Stimulated activated CD4-positive, alpha-beta T cell treated with anti-CD3 and anti-CD28 coated beads, Interleukin-12 subunit alpha, Interleukin-12 subunit beta, amount 100 ng/mL, for 4 hours (primary cell): ENCODE results near the gene LRRC71.

Experiments used
- DNase-seq: peaks from one replicate; pipeline ENCODE4 v3.0.0-alpha.2; 2020

LRRC71 gene

DNA sequence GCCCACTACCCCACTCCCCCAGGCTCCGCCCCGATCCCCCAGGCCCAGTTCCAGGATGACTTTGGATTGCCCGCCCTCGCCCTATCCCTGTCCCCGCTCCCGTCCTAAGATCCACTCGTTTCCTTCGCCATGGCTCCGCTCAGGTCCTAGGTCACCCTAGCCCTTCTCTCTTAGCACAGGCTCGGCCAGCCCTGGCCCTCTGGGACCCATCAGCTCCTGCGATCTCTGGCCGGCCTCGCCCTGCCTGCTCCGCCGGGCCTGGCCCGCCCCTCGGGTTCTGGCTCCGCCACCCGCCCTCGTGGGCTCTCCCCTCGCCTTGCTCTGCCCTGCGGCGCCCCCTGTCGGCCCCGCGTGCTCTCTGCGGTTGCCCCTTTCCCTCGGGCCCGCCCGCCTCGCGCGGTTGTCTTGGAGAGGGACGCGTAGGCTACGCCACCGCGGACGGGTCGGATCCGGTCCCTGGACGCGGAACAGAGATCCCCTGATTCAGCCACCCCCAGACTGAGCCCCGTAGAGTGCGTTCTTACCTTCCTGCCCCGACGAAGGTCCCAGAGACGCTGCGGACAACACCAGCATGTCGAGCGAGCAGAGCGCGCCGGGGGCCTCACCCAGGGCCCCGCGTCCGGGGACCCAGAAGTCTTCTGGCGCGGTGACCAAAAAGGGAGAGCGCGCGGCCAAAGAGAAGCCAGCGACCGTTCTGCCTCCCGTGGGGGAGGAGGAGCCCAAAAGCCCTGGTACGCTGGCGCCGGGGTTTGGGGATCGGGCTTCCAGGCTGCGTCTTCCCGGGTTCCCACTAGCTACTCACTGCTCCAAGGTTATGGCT is at the start of gene LRRC71:
LRRC71 (plus strand) TSS at position 400 of the 820 bp plus-strand sequence; CDS start at position 572, 172 bp downstream.
- DNase-seq: peak; percentile 68

DNA sequence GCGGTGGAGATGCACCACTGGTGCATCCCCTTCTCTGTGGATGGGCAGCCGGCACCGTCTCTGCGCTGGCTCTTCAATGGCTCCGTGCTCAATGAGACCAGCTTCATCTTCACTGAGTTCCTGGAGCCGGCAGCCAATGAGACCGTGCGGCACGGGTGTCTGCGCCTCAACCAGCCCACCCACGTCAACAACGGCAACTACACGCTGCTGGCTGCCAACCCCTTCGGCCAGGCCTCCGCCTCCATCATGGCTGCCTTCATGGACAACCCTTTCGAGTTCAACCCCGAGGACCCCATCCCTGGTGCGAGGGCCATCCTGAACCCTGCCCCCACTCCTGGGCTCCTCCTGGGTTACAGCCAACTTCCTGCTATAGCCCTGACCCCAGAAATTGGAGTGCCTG is 46.8 kb upstream of the LRRC71 start:
- no peak for DNase-seq

DNA sequence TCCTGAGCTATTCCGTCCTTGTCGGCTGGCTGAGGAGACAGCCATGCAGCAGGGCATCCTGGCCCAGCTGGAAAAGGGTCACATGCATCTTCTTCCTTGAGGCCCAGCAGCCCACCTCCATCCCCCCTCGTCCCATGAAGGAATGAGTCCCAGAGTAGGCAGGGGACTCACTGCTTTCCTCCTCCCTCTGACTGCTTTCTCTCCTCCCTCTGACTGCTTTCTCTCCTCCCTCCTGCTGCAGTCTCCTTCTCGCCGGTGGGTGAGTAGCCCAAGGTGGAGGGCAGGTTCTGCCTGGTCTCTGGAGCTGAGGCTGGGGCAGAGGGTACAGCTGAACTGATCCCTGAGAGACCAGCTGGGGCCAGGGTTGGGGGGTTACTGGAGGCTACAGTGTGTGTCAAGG is 46.3 kb upstream of the LRRC71 start:
- no peak for DNase-seq

DNA sequence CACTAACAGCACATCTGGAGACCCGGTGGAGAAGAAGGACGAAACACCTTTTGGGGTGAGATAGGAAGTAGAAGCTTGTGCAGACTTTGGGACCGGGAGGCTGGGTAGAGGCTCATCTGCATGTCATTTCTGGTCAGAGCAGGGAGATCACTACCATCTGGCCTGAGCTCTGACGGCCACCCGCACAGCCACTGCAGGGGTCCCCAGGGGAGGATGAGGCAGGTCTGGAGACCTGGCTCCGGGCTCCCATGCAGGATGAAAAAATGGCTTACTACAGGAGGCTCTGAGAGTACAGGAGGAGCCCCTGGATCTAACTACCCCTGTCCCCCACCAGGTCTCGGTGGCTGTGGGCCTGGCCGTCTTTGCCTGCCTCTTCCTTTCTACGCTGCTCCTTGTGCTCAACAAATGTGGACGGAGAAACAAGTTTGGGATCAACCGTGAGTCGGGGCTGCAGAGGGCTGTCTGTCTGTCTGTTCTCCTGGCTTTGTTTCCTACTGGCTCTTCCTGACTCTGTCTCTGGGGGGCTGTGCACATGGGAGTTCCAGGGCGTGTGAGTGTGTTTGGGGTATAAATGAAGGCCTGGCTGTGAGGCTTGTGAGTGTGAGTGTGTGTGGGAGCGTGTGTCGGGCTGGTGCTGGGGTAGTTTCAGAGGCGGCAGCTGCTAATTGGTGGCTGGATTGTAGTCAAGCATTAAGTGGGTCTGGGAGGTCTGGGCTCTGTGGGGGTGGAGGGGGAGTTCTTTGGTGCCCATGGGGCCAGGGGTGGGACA is 45.7 kb upstream of the LRRC71 start:
- no peak for DNase-seq

DNA sequence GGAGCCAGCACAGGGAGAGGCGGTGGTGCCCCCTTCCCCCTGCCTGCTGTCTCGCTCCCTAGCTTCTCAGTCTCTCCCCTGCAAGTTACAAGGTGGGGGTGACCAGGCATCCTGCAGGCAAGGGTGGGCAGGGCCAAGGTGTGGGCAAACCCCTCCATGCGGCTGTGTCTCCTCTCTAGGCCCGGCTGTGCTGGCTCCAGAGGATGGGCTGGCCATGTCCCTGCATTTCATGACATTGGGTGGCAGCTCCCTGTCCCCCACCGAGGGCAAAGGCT is 45.2 kb upstream of the LRRC71 start:
- DNase-seq: no peak

DNA sequence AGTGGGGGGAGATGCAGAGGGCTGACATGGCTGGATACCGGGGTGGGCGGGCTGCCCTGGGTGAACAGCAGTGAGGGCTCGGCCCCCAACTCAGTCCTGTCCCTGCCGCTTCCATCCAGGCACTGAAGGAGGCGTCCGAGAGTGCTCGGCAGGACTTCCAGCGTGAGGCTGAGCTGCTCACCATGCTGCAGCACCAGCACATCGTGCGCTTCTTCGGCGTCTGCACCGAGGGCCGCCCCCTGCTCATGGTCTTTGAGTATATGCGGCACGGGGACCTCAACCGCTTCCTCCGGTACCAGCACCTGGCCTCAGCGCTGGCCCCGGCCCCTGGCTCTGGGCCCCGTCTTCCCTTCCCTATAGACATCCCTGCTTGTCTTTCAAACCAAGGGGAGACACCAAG is 44.2 kb upstream of the LRRC71 start:
- DNase-seq: no peak

DNA sequence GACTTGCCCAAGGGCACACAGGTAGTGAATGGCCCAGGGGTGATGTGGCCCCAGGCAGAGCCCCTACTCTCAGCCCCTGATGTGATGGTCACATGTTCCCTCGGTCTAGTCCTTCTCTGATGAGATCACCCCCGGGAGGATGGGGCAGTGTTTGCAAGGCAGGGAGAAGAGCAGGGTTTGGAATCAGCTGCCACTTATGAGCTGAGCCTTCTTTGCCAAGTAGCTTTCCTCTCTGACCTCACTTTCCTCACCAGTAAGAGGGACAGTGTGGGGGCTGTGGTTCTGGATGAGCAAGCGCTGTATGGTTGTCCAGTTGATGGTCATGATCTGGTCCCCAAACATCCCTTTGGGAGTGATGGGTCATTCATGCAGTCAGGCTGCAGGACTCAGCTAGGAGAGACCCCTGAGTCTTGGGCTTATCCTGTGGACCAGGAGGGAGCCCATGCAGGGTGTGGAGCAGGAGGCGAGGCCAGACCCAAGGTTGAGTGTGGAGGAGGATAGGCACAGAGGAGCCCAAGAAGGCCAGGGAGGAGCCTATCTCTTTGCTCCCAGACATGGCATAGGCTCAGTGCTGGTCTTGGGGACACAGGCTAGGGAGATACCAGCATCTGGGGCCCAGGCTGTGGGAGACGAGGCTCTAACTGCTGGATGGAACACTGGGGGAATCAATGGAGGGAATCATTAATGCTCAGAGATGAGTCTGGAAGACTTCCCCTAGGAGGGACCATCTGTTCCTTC is 42.8 kb upstream of the LRRC71 start:
- no peak for DNase-seq

DNA sequence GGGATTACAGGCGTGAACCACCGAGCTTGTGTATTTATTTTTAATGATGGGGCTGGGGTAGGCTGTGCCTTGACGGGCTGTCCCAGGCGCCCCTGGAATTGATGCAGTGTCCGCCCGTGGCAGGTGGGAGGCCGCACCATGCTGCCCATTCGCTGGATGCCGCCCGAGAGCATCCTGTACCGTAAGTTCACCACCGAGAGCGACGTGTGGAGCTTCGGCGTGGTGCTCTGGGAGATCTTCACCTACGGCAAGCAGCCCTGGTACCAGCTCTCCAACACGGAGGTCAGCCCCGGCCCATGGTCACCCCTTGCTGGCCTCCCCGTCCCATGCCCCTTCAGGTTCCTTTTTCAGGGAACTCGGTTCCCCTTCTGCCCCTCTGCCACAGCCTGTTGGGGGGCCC is 40.6 kb upstream of the LRRC71 start:
- no peak for DNase-seq

DNA sequence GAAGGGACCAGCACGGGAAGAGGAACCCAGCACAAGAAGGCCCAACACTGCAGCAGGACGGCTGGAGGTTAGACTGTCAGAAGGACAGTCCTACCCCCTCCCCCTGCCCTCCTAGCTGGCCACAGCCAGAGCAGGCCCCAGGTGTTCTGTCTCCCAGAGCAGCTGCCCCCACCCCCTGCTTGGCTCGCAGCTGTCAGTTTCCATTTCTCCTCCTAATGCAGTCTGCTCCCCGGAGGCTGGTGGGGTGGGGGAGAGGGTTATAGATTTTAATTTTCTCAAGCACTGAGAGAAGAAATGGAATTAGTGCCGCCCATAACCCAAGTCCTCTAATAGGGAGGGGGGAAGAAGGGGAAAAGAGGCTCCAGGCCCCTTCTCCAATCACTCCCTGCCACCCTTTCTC is 40.0 kb upstream of the LRRC71 start:
- DNase-seq: no peak

DNA sequence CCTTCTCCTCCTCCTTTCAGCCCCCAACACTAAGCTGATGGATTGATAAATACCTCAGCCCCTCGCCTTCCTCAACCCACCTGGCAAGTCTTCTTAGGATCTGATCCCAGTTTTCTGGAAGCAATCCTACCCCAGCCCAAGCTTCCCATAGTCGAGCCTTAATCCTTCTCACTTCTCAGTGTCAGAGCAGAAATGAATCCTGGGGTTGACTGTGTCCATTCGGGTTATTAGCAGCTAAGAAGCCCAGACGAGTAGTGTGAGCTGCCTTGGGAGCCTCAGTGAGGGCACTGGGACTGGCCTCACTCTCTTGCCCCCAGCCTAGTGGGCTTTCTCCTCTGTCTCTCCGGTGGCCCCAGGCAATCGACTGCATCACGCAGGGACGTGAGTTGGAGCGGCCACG is 39.3 kb upstream of the LRRC71 start:
- DNase-seq: no peak

DNA sequence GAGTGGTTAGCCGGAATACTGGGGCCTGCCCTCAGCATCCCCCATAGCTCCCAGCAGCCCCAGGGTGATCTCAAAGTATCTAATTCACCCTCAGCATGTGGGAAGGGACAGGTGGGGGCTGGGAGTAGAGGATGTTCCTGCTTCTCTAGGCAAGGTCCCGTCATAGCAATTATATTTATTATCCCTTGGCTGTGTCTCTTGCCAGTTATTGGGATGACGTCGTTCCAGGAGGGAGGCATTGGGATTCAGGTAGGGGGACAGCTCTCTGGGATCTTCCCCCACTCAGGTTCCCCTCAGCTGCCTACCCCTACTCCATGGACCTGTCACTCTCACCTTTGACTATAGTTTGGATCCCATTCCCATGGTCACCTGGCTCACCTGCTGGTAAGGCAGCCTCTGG is 38.8 kb upstream of the LRRC71 start:
- no peak for DNase-seq

DNA sequence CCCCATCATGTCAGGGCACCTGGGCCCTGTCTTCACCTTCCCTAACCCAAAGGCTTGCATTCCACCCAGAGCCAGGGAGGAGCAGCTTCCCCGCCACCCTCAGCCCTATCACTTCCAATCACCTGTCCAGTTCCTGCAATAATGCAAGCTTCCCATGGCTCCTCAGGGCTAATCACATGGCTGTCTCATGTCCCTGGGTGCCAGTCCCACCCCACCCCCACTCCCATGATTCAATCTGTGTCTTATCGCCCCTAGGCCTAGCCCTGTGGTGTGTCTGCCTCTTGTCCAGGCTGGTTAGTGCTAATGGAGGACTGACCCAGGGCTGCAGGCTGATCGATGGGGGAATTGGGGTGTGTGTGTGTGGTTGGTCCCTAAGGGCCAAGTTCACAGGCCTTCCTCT is 37.9 kb upstream of the LRRC71 start:
- no peak for DNase-seq

DNA sequence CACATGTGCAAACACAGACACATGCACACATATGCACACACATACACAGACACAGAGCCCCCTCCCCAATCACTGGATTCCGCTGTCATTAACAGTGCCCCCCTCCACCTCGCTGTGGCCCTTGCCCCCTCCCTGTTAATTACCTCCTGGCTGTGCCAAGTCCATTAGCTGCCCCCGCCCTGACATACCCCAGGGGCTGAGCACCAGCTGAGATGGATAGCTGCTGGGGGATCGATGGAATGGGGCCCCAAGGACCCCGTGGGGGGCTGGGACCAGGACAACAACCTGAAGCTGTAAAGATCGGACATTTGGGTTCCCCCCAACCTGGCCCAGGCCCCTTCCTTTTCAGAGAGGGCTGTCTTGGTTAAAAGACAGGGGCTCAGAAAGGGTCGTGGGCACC is 36.5 kb upstream of the LRRC71 start:
- DNase-seq: no peak

DNA sequence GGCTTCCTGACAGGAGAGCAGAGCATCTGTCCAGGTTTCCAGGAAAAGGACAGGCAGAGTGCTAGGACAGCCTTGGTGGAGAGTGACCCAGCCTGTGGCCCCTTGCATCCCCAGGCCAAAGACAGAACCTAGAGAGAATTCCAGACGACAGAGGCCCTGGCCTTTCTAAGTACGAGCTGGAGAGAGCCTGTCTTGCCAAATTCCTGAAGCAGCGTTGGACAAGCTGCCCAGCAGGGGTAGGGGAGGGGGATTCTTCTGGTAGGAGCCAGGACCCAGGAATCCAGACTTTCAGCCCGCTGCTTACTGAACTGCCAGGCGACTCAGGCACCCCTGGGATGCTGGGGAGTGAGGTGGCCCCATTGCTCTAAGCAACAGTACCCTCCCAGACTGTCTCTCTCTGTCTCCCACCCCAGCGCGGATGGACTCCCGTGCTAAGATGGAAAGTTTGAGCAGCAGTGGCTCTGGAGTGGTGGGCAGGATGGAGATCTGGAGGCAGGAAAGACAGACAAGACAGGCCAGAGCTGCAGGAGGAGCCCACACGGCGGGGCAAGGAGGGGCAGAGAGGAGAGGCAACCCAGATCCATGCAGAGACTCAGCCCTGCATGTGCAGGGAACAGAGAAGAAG is 35.8 kb upstream of the LRRC71 start:
- no peak for DNase-seq

DNA sequence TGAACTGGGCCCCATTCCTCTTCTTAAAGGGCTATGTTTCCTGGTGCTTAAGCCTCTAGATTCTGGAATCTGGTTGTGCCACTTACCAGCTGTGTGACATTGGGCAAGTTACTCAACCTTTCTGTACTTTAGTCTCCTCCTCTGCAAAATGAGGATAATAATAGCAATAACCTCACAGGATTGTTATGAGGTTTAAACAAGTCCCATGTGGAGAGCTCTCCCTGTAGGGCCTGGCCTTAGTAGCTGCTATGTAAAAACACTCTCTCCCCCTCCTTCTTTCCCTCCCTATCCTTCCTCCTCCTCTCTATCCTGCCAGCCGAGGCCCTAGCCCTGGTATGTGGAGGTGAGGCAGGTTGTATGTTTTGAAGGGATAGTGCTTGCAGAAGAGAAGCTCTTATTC is 35.1 kb upstream of the LRRC71 start:
- no peak for DNase-seq

DNA sequence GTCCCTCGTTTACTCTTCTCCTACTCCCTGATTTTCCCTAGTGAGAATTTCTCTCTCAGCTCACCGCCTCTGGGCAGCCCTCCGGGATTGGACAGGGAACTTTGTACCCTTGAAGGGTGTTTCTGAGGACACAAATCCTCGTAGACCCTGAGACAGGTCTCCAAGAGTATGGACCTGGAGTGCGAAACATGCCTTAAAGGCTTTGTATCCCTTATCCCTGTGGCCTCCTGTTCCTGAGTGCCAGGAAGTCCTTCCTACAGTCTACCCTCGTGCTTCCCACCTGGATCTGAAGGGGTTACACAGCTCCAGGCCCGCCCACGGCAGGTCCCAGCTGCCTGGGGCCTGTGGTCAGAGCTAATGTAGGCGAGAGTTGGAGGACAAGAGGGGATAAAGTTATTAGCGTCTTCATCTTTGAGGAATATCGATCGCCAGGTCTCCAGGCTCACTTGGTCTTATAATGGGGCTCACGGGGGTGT is 34.5 kb upstream of the LRRC71 start:
- DNase-seq: no peak

DNA sequence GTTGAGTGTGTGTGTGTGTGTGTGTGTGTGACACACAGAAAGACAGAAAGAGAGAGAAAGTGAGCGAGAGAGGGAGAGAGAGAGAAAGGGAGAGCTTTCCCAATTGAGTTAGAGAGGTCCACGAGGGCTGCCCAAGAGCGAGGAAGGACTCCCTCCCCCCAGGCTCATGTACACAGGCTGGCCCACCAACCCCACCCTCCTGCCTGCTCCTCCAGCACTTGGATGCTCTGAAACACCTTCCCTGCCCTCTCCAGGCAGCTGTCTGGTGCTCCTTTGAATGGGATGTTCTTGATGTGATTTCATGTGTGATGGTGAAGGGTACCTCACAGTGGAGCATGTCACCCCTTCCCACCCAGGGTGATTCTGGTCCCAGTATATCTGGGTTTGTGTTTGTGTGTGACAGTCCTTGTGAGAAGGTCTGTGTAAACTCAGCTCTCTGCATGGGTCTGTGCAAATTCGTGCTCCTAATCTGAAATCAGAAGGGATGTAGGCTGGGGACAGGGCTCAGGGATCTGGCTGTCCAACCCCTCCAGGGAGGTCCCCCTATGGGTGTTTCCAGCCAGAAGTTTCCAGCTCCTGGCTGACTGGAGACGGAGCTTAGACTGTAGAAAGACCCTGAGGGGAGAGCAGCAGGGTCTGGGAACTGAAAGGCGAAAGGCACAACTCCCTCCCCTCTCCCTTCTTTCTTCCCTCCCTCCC is 33.7 kb upstream of the LRRC71 start:
- no peak for DNase-seq

DNA sequence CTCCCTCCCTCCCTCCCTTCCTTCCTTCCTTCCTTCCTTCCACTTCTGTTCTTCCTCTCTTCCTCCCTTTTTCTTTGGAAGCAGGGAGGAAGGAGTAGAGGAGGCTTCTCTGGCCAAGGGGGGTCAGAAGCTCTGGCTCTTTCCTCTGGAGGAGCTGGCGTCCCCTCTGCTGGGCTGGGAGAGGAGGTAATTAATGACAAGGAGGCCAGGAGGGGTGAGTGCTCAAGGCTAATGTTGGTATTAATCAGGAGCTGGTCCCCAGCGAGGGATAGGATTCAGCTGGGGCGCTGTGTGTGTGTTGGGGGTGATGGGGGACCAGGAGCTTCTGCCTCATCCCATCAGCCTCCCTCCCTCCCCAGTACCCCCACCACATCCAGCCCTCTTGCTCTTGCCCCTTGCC is 33.1 kb upstream of the LRRC71 start:
- no peak for DNase-seq

DNA sequence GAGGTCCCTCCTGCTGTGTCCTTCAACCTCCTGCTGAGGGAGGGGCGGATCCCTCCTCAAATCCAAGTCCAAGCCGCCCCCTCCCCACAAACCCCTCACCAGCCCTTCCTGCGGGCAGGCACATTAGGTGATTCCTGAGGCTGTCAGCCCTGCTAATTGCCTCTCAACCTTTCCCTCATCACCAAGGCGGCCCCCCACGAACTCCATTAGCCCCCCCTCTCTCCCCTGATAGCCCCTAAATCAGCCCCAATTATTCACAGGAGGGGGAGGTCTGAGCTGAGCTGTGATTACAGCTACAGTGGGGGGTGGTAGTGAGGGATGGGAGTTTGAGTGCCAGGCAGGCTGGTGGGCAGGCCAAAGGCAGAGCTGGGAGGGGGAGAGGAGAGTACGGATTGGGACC is 32.7 kb upstream of the LRRC71 start:
- DNase-seq: no peak

DNA sequence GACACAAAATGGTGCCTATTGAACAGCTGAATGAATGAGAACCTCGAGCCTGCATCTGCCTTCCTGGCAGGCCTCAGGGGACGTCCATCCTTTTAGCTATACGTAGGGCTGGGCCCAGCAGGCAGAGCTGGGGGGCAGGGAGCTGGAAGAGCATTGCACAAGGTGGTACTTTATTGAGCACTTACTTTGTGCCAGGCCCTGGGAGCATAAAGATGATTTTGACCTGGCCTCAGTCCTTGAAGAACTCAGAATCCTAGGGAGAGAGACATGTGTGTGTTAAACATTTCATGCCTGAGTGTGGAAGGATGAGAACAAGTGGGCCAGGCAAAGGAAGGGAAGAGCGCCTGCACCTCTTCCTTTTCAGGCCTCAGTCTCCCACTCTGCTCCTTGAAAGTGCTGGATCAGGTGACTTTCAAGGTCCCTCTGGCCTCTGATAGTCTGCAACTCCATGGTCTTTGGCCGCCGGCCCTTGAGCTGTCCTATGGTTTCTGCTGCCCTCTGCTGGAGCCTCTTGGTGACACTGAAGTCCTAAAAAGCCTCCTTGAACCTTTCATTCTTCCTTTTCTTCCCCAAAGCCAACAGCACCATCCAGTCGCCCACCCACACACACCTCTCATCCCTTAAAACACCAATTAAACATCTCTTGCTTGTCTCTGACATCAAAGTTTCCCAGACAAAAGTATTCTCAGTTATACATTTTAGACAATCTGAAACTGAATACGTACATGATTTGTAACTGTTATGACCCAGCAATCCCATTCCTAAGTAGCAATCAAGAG is 30.4 kb upstream of the LRRC71 start:
- DNase-seq: peak; percentile 57

DNA sequence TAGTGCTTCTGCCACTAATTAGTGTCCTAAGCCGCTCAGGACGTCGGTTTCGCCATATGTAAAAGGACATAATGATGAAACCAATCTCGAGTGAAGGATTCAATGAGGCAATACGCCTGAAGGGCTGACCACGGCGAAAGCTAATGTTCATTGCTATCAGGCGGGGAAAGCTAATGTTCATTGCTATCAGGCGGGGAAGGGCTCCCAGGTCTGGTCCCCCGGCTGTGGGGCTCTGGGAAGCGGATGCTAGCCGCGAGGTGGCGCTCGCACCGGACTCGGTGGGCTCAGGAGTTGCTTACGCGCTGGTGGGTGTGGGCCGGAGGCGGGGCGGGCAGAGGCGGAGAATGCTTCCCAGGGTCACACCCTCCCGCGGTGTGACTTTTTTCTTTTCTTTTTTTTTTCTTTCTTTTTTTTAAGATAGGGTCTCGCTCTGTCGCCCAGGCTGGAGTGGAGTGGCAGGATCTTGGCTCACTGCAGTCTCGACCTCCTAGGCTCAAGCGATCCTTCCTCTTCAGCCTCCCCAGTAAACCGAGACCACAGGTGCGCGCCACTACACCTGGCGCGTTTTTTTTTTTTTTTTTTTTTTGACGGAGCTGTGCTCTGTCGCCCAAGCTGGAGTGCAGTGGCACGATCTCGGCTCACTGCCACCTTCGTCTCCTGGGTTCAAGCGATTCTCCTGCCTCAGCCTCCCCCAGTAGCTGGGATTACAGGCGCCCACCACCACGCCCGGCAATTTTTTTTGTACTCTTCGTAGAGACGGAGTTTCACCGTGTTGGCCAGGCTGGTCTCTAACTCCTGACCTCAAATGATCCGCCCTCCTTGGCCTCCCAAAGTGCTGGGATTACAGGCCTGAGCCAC is 28.0 kb upstream of the LRRC71 start:
- DNase-seq: peak; percentile 87
